GM12878 (cell line): ENCODE measurements around the gene CCDC9B. TPM values are rescaled to one million over a fixed set of nuclear protein-coding genes. Genes with fewer than 3 reads are reported as not detected.

Experiments
- ATAC-seq: fragments of 200-7000 bp; cut with Tn5 transposase; 3 replicates; pipeline ENCODE4 v1.9.1; 2020; ENCODE audit warnings: mild to moderate bottlenecking, moderate library complexity
- BruUV-seq: library from RNA; stranded (reverse); fragments of 400-500 nt; replicated peaks from 2 replicates; lab custom pipeline; 2021; lab: Mats Ljungman, UMichigan
- CTCF ChIA-PET: fragments of 300-600 bp; sonication (Branson Sonifier 250); formaldehyde crosslinking; extraction: SDS; loops from one replicate; lab custom pipeline; 2021; ENCODE audit warnings: inconsistent platforms; lab: Yijun Ruan, JAX
- POLR2A ChIA-PET: fragments of 350-600 bp; formaldehyde crosslinking; extraction: SDS; loops from one replicate; lab custom pipeline; 2021; ENCODE audit warnings: inconsistent platforms; lab: Charles Lee
- RAD21 ChIA-PET: fragments of 300-600 bp; sonication (Branson Sonifier 250); formaldehyde crosslinking; loops from one replicate; lab custom pipeline; 2023; ENCODE audit warnings: antibody characterized with exemption; ENCODE audit not compliant: unreplicated experiment; lab: Charles Lee
- SMC1A ChIA-PET: fragments of 300-600 bp; sonication (Branson Sonifier 250); formaldehyde crosslinking; loops from one replicate; lab custom pipeline; 2023; ENCODE audit not compliant: unreplicated experiment, uncharacterized antibody; lab: Charles Lee
- DNase-seq: peaks from one replicate; pipeline ENCODE4 v3.0.0-alpha.2; 2011; ENCODE audit warnings: low read depth, low spot score
- FAIRE-seq: peaks from 3 replicates; lab custom pipeline; 2011; peaks lifted over from hg19 to GRCh38; lab: Jason Lieb, UNC
- H2AFZ ChIP-seq: 2 replicates; pipeline ENCODE4 v1.6.0; 2011; ENCODE audit warnings: low read depth, low read length, control low read depth; ENCODE audit not compliant: control insufficient read depth
- H3K27ac ChIP-seq: 2 replicates; pipeline ENCODE4 v1.5.1; 2011; ENCODE audit warnings: control low read depth; ENCODE audit not compliant: control insufficient read depth, insufficient read depth
- H3K27me3 ChIP-seq, 2 experiments: replicated peaks in 1 of 2; 2 replicates each; pipeline versions ENCODE4 v1.6.0 to v1.6.1; 2011; ENCODE audit warnings: low read length in 1 of 2; ENCODE audit not compliant: control insufficient read depth in 2 of 2, insufficient read depth in 2 of 2
- H3K36me3 ChIP-seq, 2 experiments: 2 replicates each; pipeline ENCODE4 v1.5.1; 2011; ENCODE audit warnings: low read length in 1 of 2; ENCODE audit not compliant: control insufficient read depth in 2 of 2, insufficient read depth in 2 of 2
- H3K4me1 ChIP-seq: 2 replicates; pipeline ENCODE4 v1.6.1; 2011; ENCODE audit warnings: mild to moderate bottlenecking, low read length, moderate library complexity, mixed read lengths; ENCODE audit not compliant: control insufficient read depth, insufficient read depth
- H3K4me2 ChIP-seq: 2 replicates; pipeline ENCODE4 v1.6.0; 2011; ENCODE audit warnings: control low read depth; ENCODE audit not compliant: control insufficient read depth, insufficient read depth
- H3K4me3 ChIP-seq: fragments of 200-600 bp; sonication (generic); 2 replicates; pipeline ENCODE4 v1.5.1; 2016
- H3K79me2 ChIP-seq: 2 replicates; pipeline ENCODE4 v1.6.0; 2011; ENCODE audit warnings: low read length; ENCODE audit not compliant: control insufficient read depth, insufficient read depth
- H3K9ac ChIP-seq: 2 replicates; pipeline ENCODE4 v1.8.0; 2011; ENCODE audit warnings: low read length, control low read depth, mixed read lengths; ENCODE audit not compliant: control insufficient read depth, insufficient read depth
- H3K9me3 ChIP-seq: replicated peaks from 3 replicates; pipeline ENCODE4 v1.5.1; 2011; ENCODE audit warnings: mild to moderate bottlenecking, low read length; ENCODE audit not compliant: control insufficient read depth, insufficient read depth
- H4K20me1 ChIP-seq: 2 replicates; pipeline ENCODE4 v1.6.0; 2011; ENCODE audit not compliant: control insufficient read depth, insufficient read depth
- BRCA1 ChIP-seq: IDR thresholded peaks from 2 replicates; pipeline ENCODE4 v1.6.1; 2011; ENCODE audit warnings: low read depth, low read length, improper control_type of control experiment
- CHD2 ChIP-seq: IDR thresholded peaks from 2 replicates; pipeline ENCODE4 v1.6.1; 2011; ENCODE audit warnings: low read depth, low read length, improper control_type of control experiment, borderline replicate concordance
- CTCF ChIP-seq, 3 experiments: IDR thresholded peaks in 2 of 3; conservative IDR thresholded peaks in 1 of 3; 2 replicates each; pipeline ENCODE4 v1.5.1; 2011; ENCODE audit warnings: low read depth in 3 of 3, low read length in 3 of 3, mild to moderate bottlenecking in 3 of 3, control low read depth in 2 of 3, moderate library complexity in 2 of 3, inconsistent platforms in 1 of 3, mixed read lengths in 1 of 3; ENCODE audit not compliant: control insufficient read depth in 2 of 3, insufficient read depth in 1 of 3; ENCODE audit errors: extremely low read depth in 1 of 3
- ETV6 ChIP-seq, 2 experiments: fragments of 450-650 bp in 1 of 2; IDR thresholded peaks in 1 of 2; conservative IDR thresholded peaks in 1 of 2; 2 replicates each; pipeline ENCODE4 v1.6.1; 2014; ENCODE audit warnings: antibody characterized with exemption in 1 of 2, borderline replicate concordance in 1 of 2, low read depth in 1 of 2, mild to moderate bottlenecking in 1 of 2, moderate library complexity in 1 of 2
- GATAD2B ChIP-seq: fragments of 450-650 bp; conservative IDR thresholded peaks from 2 replicates; pipeline ENCODE4 v1.6.1; 2017; ENCODE audit warnings: low read depth, mild to moderate bottlenecking, moderate library complexity
- KDM1A ChIP-seq: fragments of 200-600 bp; sonication (generic); IDR thresholded peaks from 2 replicates; pipeline ENCODE4 v1.6.1; 2016; ENCODE audit warnings: borderline replicate concordance
- NRF1 ChIP-seq: conservative IDR thresholded peaks from 2 replicates; pipeline ENCODE4 v1.6.1; 2011; ENCODE audit warnings: mild to moderate bottlenecking, low read depth, low read length, improper control_type of control experiment
- PBX3 ChIP-seq: IDR thresholded peaks from 2 replicates; pipeline ENCODE4 v1.6.1; 2011; ENCODE audit warnings: mild to moderate bottlenecking, low read depth, low read length, moderate library complexity; ENCODE audit not compliant: insufficient replicate concordance
- TCF7 ChIP-seq: IDR thresholded peaks from 2 replicates; pipeline ENCODE4 v1.6.1; 2014; ENCODE audit warnings: antibody characterized with exemption, borderline replicate concordance
- YBX1 ChIP-seq: fragments of 450-650 bp; IDR thresholded peaks from 2 replicates; pipeline ENCODE4 v1.6.1; 2016; ENCODE audit warnings: antibody characterized with exemption
- WGBS: methylation state at CpG from one replicate; pipeline ENCODE4 v1.1.6; 2016; ENCODE audit warnings: low lambda C conversion rate; ENCODE audit not compliant: insufficient replicate concordance, insufficient coverage; ENCODE audit errors: missing lambda C conversion rate; 5-methylcytosine and 5-hydroxymethylcytosine counted together
- in situ Hi-C: fragments of 300-500 bp; cut with MboI; formaldehyde crosslinking; loops from 9 replicates; pipeline ENCODE4 v1.14.3; 2018; ENCODE audit warnings: mixed read lengths
- intact Hi-C: fragments of 100-400 bp; cut with micrococcal nuclease; formaldehyde crosslinking; loops from one replicate; pipeline ENCODE4 v1.14.2; 2022; ENCODE audit not compliant: unreplicated experiment
- polyA plus RNA-seq, 11 experiments: library from polyadenylated mRNA; depleted of rRNA in 4 of 11; unstranded in 6 of 11; stranded (reverse) in 5 of 11; fragments of >200 nt; fragmentation: Nextera tagmentation in 4 of 11; fragmentation: Illumina TruSeq in 1 of 11; extraction: Ambion mirVana in 4 of 11; extraction: Trizol in 1 of 11; gene quantifications; 1 replicate in 1 of 11; 2 replicates in 10 of 11; pipeline versions ENCODE4 v1.2.1 to v1.2.3, GENCODE V29; 2011 to 2016; ENCODE audit warnings: inconsistent platforms in 2 of 11, missing spikeins in 2 of 11, low read depth in 1 of 11
- total RNA-seq, 4 experiments: library from RNA; depleted of rRNA in 3 of 4; stranded (reverse); fragments of >200 nt in 3 of 4; fragmentation: Illumina TruSeq in 1 of 4; extraction: Trizol in 1 of 4; gene quantifications; 2 replicates each; pipeline versions ENCODE4 v1.2.1 to v1.2.3, GENCODE V29; 2013 to 2021

The CCDC9B gene
- total and polyA plus RNA-seq, 10 of the 15 experiments (the other 5 are each of a cell fraction or from before 2014, with no cell fraction given), result 0.01 to 0.08 (median 0.03) TPM; not detected in 6

GRCh38 chr15:40298216-40298935 lies 42.4 kb downstream of the CCDC9B start:
- H3K36me3 ChIP-seq, result no peaks in the 10 kb centered on the region
- WGBS, result 61% methylated on average over 17 of the region's 17 CpGs
- POLR2A ChIA-PET, result interaction anchor here (0.6 kb wide), 1 partner anchor 15 kb away, joined by 3 read pairs; no protein-coding TSS in a partner anchor

More at GRCh38 chr15:40298216-40298935, 42.4 kb downstream of the CCDC9B start:
- DNase-seq, result no peak
- ATAC-seq, result no peak
- H3K27ac ChIP-seq, result no peak overlapping the region
- intact Hi-C loops, result no loop called here
- CTCF ChIA-PET, result interaction anchor here (1.5 kb wide), 1 partner anchor 9 kb away, joined by 4 read pairs; the partner anchor contains the start of gene PLCB2
- BruUV-seq, result no TSS peak
- TF ChIP-seq ETV6 (conservative IDR thresholded peaks at IDR 0.05 in 1 of 2, IDR thresholded peaks at IDR 0.05 in 1 of 2; ENCODE audit: borderline replicate concordance in 1 of 2, low read depth in 1 of 2) (no peak), BRCA1 (no peak), PBX3 (no peak), CTCF (IDR thresholded peaks at IDR 0.05 in 2 of 3, conservative IDR thresholded peaks at IDR 0.05 in 1 of 3; ENCODE audit: control insufficient read depth in 2 of 3, extremely low read depth in 1 of 3, insufficient read depth in 1 of 3, low read depth in 3 of 3, low read length in 3 of 3) (no peak), CHD2 (no peak), NRF1 (no peak), YBX1 (no peak), KDM1A (no peak), GATAD2B (no peak), TCF7 (no peak)
- H4K20me1 ChIP-seq, result no peaks in the 10 kb centered on the region
- H3K4me3 ChIP-seq, result no peak overlapping the region
- no peaks in the 10 kb centered on the region; a peak in 2 of 4 replicates for H3K27me3 ChIP-seq
- FAIRE-seq, result no peak
- H3K9me3 ChIP-seq, result no peaks in the 10 kb centered on the region; the same call in 2 of the 3 replicates
- H2AFZ ChIP-seq, result no peak overlapping the region
- H3K9ac ChIP-seq, result no peak overlapping the region
- no peak overlapping the region for H3K4me2 ChIP-seq
- SMC1A ChIA-PET, result no interaction called here
- in situ Hi-C loops, result no loop called here
- H3K4me1 ChIP-seq, result no peaks in the 10 kb centered on the region
- no peaks in the 10 kb centered on the region for H3K79me2 ChIP-seq
- RAD21 ChIA-PET, result interaction anchor here (1.2 kb wide), 1 partner anchor 19 kb away, joined by 4 read pairs; no protein-coding TSS in a partner anchor
